Liver (tissue), 9 donors: ENCODE data around the gene COL27A1. TPM values are rescaled to one million over a fixed set of nuclear protein-coding genes. Genes with fewer than 3 reads are reported as not detected.

ENCODE experiments used
- DNase-seq: peaks from one replicate; pipeline ENCODE4 v3.0.0-alpha.2; 2017; ENCODE audit warnings: low spot score
- H3K27ac ChIP-seq, 2 donors: one replicate each; pipeline ENCODE4 v1.7.0; 2013; ENCODE audit warnings: inconsistent platforms in 2 of 2, low read length in 2 of 2, control low read depth in 1 of 2, low read depth in 1 of 2, mild to moderate bottlenecking in 1 of 2
- H3K27me3 ChIP-seq, 4 donors: one replicate each; pipeline versions ENCODE4 v1.6.1 to v1.7.0; 2013; ENCODE audit warnings: low read length in 3 of 4, inconsistent platforms in 1 of 4, mild to moderate bottlenecking in 1 of 4, moderate library complexity in 1 of 4; ENCODE audit not compliant: control insufficient read depth in 4 of 4, insufficient read depth in 4 of 4
- H3K36me3 ChIP-seq, 4 donors: one replicate each; pipeline versions ENCODE4 v1.6.1 to v1.7.0; 2013; ENCODE audit warnings: low read length in 3 of 4, mild to moderate bottlenecking in 3 of 4, low read depth in 1 of 4, moderate library complexity in 1 of 4; ENCODE audit not compliant: control insufficient read depth in 4 of 4, insufficient read depth in 3 of 4
- H3K4me1 ChIP-seq, 4 donors: one replicate each; pipeline versions ENCODE4 v1.6.1 to v1.7.0; 2013; ENCODE audit warnings: low read length in 3 of 4, mild to moderate bottlenecking in 3 of 4, moderate library complexity in 1 of 4; ENCODE audit not compliant: control insufficient read depth in 4 of 4, insufficient read depth in 4 of 4
- H3K4me3 ChIP-seq, 3 donors: one replicate each; pipeline versions ENCODE4 v1.6.1 to v1.7.0; 2013; ENCODE audit warnings: low read length in 3 of 3, control low read depth in 1 of 3, low read depth in 1 of 3, mild to moderate bottlenecking in 1 of 3
- H3K9ac ChIP-seq, 2 donors: one replicate each; pipeline ENCODE4 v1.7.0; 2013; ENCODE audit warnings: low read length in 2 of 2, mild to moderate bottlenecking in 2 of 2, moderate library complexity in 2 of 2, control low read depth in 1 of 2, low read depth in 1 of 2
- H3K9me3 ChIP-seq, 4 donors: one replicate each; pipeline versions ENCODE4 v1.6.1 to v1.7.0; 2013; ENCODE audit warnings: low read length in 3 of 4; ENCODE audit not compliant: control insufficient read depth in 4 of 4
- ATF3 ChIP-seq: IDR thresholded peaks from 2 replicates; pipeline ENCODE4 v1.6.1; 2016; ENCODE audit warnings: antibody characterized with exemption
- CTCF ChIP-seq: fragments of 150-350 bp; IDR thresholded peaks from 2 replicates; pipeline ENCODE4 v1.5.1; 2017; ENCODE audit warnings: improper control_type of control experiment, low read depth, low read length; ENCODE audit not compliant: missing input control
- EGR1 ChIP-seq, 2 donors: IDR thresholded peaks; 2 replicates each; pipeline ENCODE4 v1.6.1; 2016 to 2018; ENCODE audit warnings: antibody characterized with exemption in 2 of 2, low read depth in 2 of 2
- FOXA1 ChIP-seq: IDR thresholded peaks from 2 replicates; pipeline ENCODE4 v1.6.1; 2016; ENCODE audit warnings: antibody characterized with exemption
- FOXA2 ChIP-seq: IDR thresholded peaks from 2 replicates; pipeline ENCODE4 v1.6.1; 2016; ENCODE audit warnings: antibody characterized with exemption
- GABPA ChIP-seq, 2 donors: IDR thresholded peaks in 1 of 2; conservative IDR thresholded peaks in 1 of 2; 2 replicates each; pipeline ENCODE4 v1.6.1; 2016; ENCODE audit warnings: antibody characterized with exemption in 2 of 2, mild to moderate bottlenecking in 1 of 2, moderate library complexity in 1 of 2
- HNF4A ChIP-seq, 2 donors: conservative IDR thresholded peaks; 2 replicates each; pipeline ENCODE4 v1.6.1; 2016; ENCODE audit warnings: antibody characterized with exemption in 2 of 2, mild to moderate bottlenecking in 2 of 2
- HNF4G ChIP-seq: IDR thresholded peaks from 2 replicates; pipeline ENCODE4 v1.6.1; 2016; ENCODE audit warnings: antibody characterized with exemption
- JUND ChIP-seq, 2 donors: IDR thresholded peaks; 2 replicates each; pipeline ENCODE4 v1.6.1; 2016; ENCODE audit warnings: antibody characterized with exemption in 2 of 2
- MAX ChIP-seq: IDR thresholded peaks from 2 replicates; pipeline ENCODE4 v1.6.1; 2016; ENCODE audit warnings: antibody characterized with exemption
- NR2F2 ChIP-seq: IDR thresholded peaks from 2 replicates; pipeline ENCODE4 v1.6.1; 2016; ENCODE audit warnings: antibody characterized with exemption
- RAD21 ChIP-seq, 2 donors: IDR thresholded peaks; 2 replicates each; pipeline ENCODE4 v1.6.1; 2016; ENCODE audit warnings: antibody characterized with exemption in 2 of 2, mild to moderate bottlenecking in 2 of 2
- REST ChIP-seq: IDR thresholded peaks from 2 replicates; pipeline ENCODE4 v1.6.1; 2016; ENCODE audit warnings: antibody characterized with exemption, mild to moderate bottlenecking
- RXRA ChIP-seq, 2 donors: IDR thresholded peaks; 2 replicates each; pipeline ENCODE4 v1.6.1; 2017 to 2018; ENCODE audit warnings: antibody characterized with exemption in 2 of 2, mild to moderate bottlenecking in 1 of 2
- SP1 ChIP-seq: IDR thresholded peaks from 2 replicates; pipeline ENCODE4 v1.6.1; 2018; ENCODE audit warnings: antibody characterized with exemption, mild to moderate bottlenecking
- TAF1 ChIP-seq: conservative IDR thresholded peaks from 2 replicates; pipeline ENCODE4 v1.6.1; 2016; ENCODE audit warnings: antibody characterized with exemption, mild to moderate bottlenecking
- YY1 ChIP-seq: IDR thresholded peaks from 2 replicates; pipeline ENCODE4 v1.6.1; 2016; ENCODE audit warnings: antibody characterized with exemption, mild to moderate bottlenecking
- ZBTB33 ChIP-seq: IDR thresholded peaks from 2 replicates; pipeline ENCODE4 v1.6.1; 2016; ENCODE audit warnings: antibody characterized with exemption
- whole genome bisulfite sequencing: extraction: QIAGEN DNeasy Blood & Tissue Kit; methylation state at CpG from one replicate; pipeline ENCODE4 v1.1.7; 2013; 5-methylcytosine and 5-hydroxymethylcytosine counted together
- polyA plus RNA-seq, 2 donors: library from polyadenylated mRNA; stranded (reverse) in 1 of 2; unstranded in 1 of 2; fragments of 200-250 nt in 1 of 2; fragments of >200 nt in 1 of 2; fragmentation: Nextera tagmentation in 1 of 2; extraction: Ambion mirVana in 1 of 2; gene quantifications; one replicate each; pipeline versions ENCODE4 v1.2.1 to v1.2.3, GENCODE V29; 2013 to 2015
- total RNA-seq, 2 donors: library from RNA; depleted of rRNA; stranded (reverse); fragments of >200 nt; gene quantifications; one replicate each; pipeline ENCODE4 v1.2.3, GENCODE V29; 2014
- donor health status: healthy.
- donor health status: healthy.
- donor health status: healthy.
- donor health status: healthy.
- donor health status: healthy.

COL27A1 gene
- total and polyA plus RNA-seq, 4 donors, result 7.0 to 20.4 (median 12.0) TPM

GRCh38 chr9:114258218-114258617 lies 102.9 kb downstream of the COL27A1 start:
- Histone ChIP-seq H3K4me1 (no peaks in the 10 kb centered on the region), H3K27ac (no peak overlapping the region), H3K27me3 (no peaks in the 10 kb centered on the region), H3K36me3 (peaks cover 0 to 17% (median 3%) of the 10 kb centered on the region in 4 donors), H3K9ac (no peak overlapping the region), H3K4me3 (no peak overlapping the region), H3K9me3 (no peaks in the 10 kb centered on the region)
- DNase-seq, result no peak
- no peak for TF ChIP-seq RXRA (IDR thresholded peaks at IDR 0.05)
- no peak for TF ChIP-seq FOXA2
- TF ChIP-seq HNF4G, result no peak
- no peak for TF ChIP-seq JUND (IDR thresholded peaks at IDR 0.05)
- no peak for TF ChIP-seq RAD21 (IDR thresholded peaks at IDR 0.05)
- no peak for TF ChIP-seq YY1
- TF ChIP-seq HNF4A (conservative IDR thresholded peaks at IDR 0.05), result no peak
- no peak for TF ChIP-seq REST
- no peak for TF ChIP-seq FOXA1
- TF ChIP-seq CTCF, result no peak
- no peak for TF ChIP-seq TAF1
- TF ChIP-seq ZBTB33, result no peak
- WGBS, result 91% methylated on average over 10 of the region's 10 CpGs

- DNase-seq, result no peak
- peaks cover 0 to 18% (median 1%) of the 10 kb centered on the region in 4 donors for H3K36me3 ChIP-seq
- WGBS, result 89% methylated on average over 6 of the region's 6 CpGs
- no peak overlapping the region for H3K27ac ChIP-seq
- H3K4me3 ChIP-seq, result no peak overlapping the region
- H3K9me3 ChIP-seq, result no peaks in the 10 kb centered on the region
- no peak overlapping the region for H3K9ac ChIP-seq
- H3K4me1 ChIP-seq, result no peaks in the 10 kb centered on the region
- H3K27me3 ChIP-seq, result no peaks in the 10 kb centered on the region
- TF ChIP-seq SP1, result no peak
- no peak for TF ChIP-seq REST
- no peak for TF ChIP-seq JUND (IDR thresholded peaks at IDR 0.05)
- no peak for TF ChIP-seq HNF4G
- TF ChIP-seq HNF4A (conservative IDR thresholded peaks at IDR 0.05), result no peak
- no peak for TF ChIP-seq MAX
- no peak for TF ChIP-seq NR2F2
- no peak for TF ChIP-seq FOXA1
- no peak for TF ChIP-seq GABPA (IDR thresholded peaks at IDR 0.05 in 1 of 2, conservative IDR thresholded peaks at IDR 0.05 in 1 of 2)
- TF ChIP-seq EGR1 (IDR thresholded peaks at IDR 0.05; ENCODE audit: low read depth in 2 of 2), result no peak
- no peak for TF ChIP-seq ATF3
- TF ChIP-seq YY1, result no peak
Measured at GRCh38 chr9:114258866-114259797, 103.8 kb downstream of the COL27A1 start.
